HEK293T (cell line): ENCODE data around the gene ELP4.

Experiments
- FOXM1 ChIP-seq: fragments of 450-650 bp; IDR thresholded peaks from 2 replicates; pipeline ENCODE4 v1.6.1; 2017; ENCODE audit warnings: mild to moderate bottlenecking, borderline replicate concordance
- L3MBTL2 ChIP-seq: fragments of 450-650 bp; conservative IDR thresholded peaks from 2 replicates; pipeline ENCODE4 v1.6.1; 2016; ENCODE audit warnings: mild to moderate bottlenecking
- TARDBP ChIP-seq: fragments of 450-650 bp; IDR thresholded peaks from 2 replicates; pipeline ENCODE4 v1.6.1; 2016

DNA sequence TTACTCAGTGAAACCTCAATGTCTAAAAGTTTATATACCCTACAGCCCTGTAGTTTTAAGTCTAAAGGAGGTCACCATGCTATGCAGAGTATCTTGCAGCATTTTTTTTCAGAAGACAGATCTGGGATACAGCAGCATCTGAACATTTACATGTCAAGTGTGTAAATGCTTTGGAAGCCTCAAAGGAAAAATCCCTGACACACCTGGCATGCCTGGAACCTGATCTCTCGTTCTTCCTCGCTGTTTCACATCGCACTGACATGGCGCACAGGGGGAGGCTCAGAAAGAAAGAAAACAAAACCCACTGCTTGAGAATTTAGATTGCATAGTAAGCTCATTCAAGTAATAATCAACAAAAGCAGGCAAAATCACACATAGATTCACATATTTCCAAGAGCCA lies 270.5 kb downstream of the ELP4 start:
- no peak for TF ChIP-seq TARDBP
- TF ChIP-seq L3MBTL2 = no peak
- no peak for TF ChIP-seq FOXM1
